ENCODE measurements around the gene BIN1. TPM values are rescaled to one million over a fixed set of nuclear protein-coding genes. Genes with fewer than 3 reads are reported as not detected.

The BIN1 gene
- total RNA-seq, 2 donors from 2014 or later = 18.0 to 35.9 TPM

GRCh38 chr2:127078666-127079270 is 28.2 kb downstream of the BIN1 start:
- Mint-ChIP-seq H3K27me3 (no peaks in the 10 kb centered on the region), H3K36me3 (no peaks in the 10 kb centered on the region), H3K4me3 (peak overlapping the region; percentile 78), H3K4me1 (ENCODE audit: low read depth in 2 of 2) (peaks cover 57 to 68% of the 10 kb centered on the region in 2 donors), H3K9me3 (no peaks in the 10 kb centered on the region), H3K27ac (peak overlapping the region; percentile 72 to 82)
- ATAC-seq (no peak), DNase-seq (ENCODE audit: low spot score) (no peak)

GRCh38 chr2:127078028-127078427 is 28.9 kb downstream of the BIN1 start:
- Mint-ChIP-seq H3K4me3 (peak overlapping the region; percentile 70), H3K27me3 (no peaks in the 10 kb centered on the region), H3K27ac (peak overlapping the region; percentile 72 to 82), H3K4me1 (ENCODE audit: low read depth in 2 of 2) (peaks cover 50 to 63% of the 10 kb centered on the region in 2 donors), H3K9me3 (no peaks in the 10 kb centered on the region), H3K36me3 (no peaks in the 10 kb centered on the region)
- ATAC-seq (no peak), DNase-seq (ENCODE audit: low spot score) (no peak)

- DNase-seq (ENCODE audit: low spot score) = no peak
- no peak for ATAC-seq
- peak overlapping the region; percentile 72 to 82 for H3K27ac Mint-ChIP-seq
- peaks cover 39 to 56% of the 10 kb centered on the region in 2 donors for H3K4me1 Mint-ChIP-seq (ENCODE audit: low read depth in 2 of 2)
- H3K27me3 Mint-ChIP-seq = no peaks in the 10 kb centered on the region
- H3K9me3 Mint-ChIP-seq = no peaks in the 10 kb centered on the region
- H3K4me3 Mint-ChIP-seq = no peak overlapping the region
- H3K36me3 Mint-ChIP-seq = no peaks in the 10 kb centered on the region
These were observed 30.0 kb downstream of the BIN1 start for GRCh38 chr2:127076924-127077323.

- Mint-ChIP-seq H3K27ac (peak overlapping the region in 1 of 2 donors; percentile 72), H3K4me1 (ENCODE audit: low read depth in 2 of 2) (peaks cover 34 to 51% of the 10 kb centered on the region in 2 donors), H3K27me3 (no peaks in the 10 kb centered on the region), H3K9me3 (no peaks in the 10 kb centered on the region), H3K4me3 (no peak overlapping the region), H3K36me3 (no peaks in the 10 kb centered on the region)
- ATAC-seq = no peak
- no peak for DNase-seq (ENCODE audit: low spot score)
These were observed 30.7 kb downstream of the BIN1 start for GRCh38 chr2:127076290-127076689.

- H3K27ac Mint-ChIP-seq = peak overlapping the region in 1 of 2 donors; percentile 72
- no peaks in the 10 kb centered on the region for H3K27me3 Mint-ChIP-seq
- H3K36me3 Mint-ChIP-seq = no peaks in the 10 kb centered on the region
- H3K4me3 Mint-ChIP-seq = no peak overlapping the region
- DNase-seq (ENCODE audit: low spot score) (no peak), ATAC-seq (no peak)
- peaks cover 39 to 53% of the 10 kb centered on the region in 2 donors for H3K4me1 Mint-ChIP-seq (ENCODE audit: low read depth in 2 of 2)
- no peaks in the 10 kb centered on the region for H3K9me3 Mint-ChIP-seq
These were observed 31.1 kb downstream of the BIN1 start for GRCh38 chr2:127075821-127076220.

GRCh38 chr2:127074936-127075335 is 32.0 kb downstream of the BIN1 start:
- Mint-ChIP-seq H3K4me3 (no peak overlapping the region), H3K36me3 (no peaks in the 10 kb centered on the region), H3K27me3 (no peaks in the 10 kb centered on the region), H3K27ac (peak overlapping the region; percentile 23 to 76), H3K4me1 (ENCODE audit: low read depth in 2 of 2) (peaks cover 36 to 50% of the 10 kb centered on the region in 2 donors), H3K9me3 (no peaks in the 10 kb centered on the region)
- DNase-seq (ENCODE audit: low spot score) (no peak), ATAC-seq (no peak)

- DNase-seq (ENCODE audit: low spot score) (no peak), ATAC-seq (no peak)
- H3K27me3 Mint-ChIP-seq = no peaks in the 10 kb centered on the region
- H3K4me1 Mint-ChIP-seq (ENCODE audit: low read depth in 2 of 2) = peaks cover 32 to 48% of the 10 kb centered on the region in 2 donors
- H3K9me3 Mint-ChIP-seq = no peaks in the 10 kb centered on the region
- H3K27ac Mint-ChIP-seq = peak overlapping the region; percentile 23 to 76
- H3K36me3 Mint-ChIP-seq = no peaks in the 10 kb centered on the region
- H3K4me3 Mint-ChIP-seq = no peak overlapping the region
These were observed 32.6 kb downstream of the BIN1 start for GRCh38 chr2:127074358-127074757.

GRCh38 chr2:127072970-127073369 is 34.0 kb downstream of the BIN1 start:
- no peak overlapping the region for H3K4me3 Mint-ChIP-seq
- H3K27me3 Mint-ChIP-seq = no peaks in the 10 kb centered on the region
- H3K27ac Mint-ChIP-seq = peak overlapping the region in 1 of 2 donors; percentile 17
- DNase-seq (ENCODE audit: low spot score) (no peak), ATAC-seq (no peak)
- H3K9me3 Mint-ChIP-seq = no peaks in the 10 kb centered on the region
- H3K36me3 Mint-ChIP-seq = no peaks in the 10 kb centered on the region
- H3K4me1 Mint-ChIP-seq (ENCODE audit: low read depth in 2 of 2) = peaks cover 24 to 46% of the 10 kb centered on the region in 2 donors

- no peak for DNase-seq (ENCODE audit: low spot score)
- Mint-ChIP-seq H3K27me3 (no peaks in the 10 kb centered on the region), H3K4me1 (ENCODE audit: low read depth in 2 of 2) (peaks cover 24 to 47% of the 10 kb centered on the region in 2 donors), H3K36me3 (no peaks in the 10 kb centered on the region), H3K9me3 (no peaks in the 10 kb centered on the region), H3K27ac (peak overlapping the region in 1 of 2 donors; percentile 54), H3K4me3 (no peak overlapping the region)
- no peak for ATAC-seq
These were observed 34.6 kb downstream of the BIN1 start for GRCh38 chr2:127072396-127072795.

GRCh38 chr2:127071901-127072328 is 35.0 kb downstream of the BIN1 start:
- H3K4me3 Mint-ChIP-seq = no peak overlapping the region
- no peaks in the 10 kb centered on the region for H3K36me3 Mint-ChIP-seq
- H3K9me3 Mint-ChIP-seq = no peaks in the 10 kb centered on the region
- DNase-seq (ENCODE audit: low spot score) (no peak), ATAC-seq (no peak)
- H3K4me1 Mint-ChIP-seq (ENCODE audit: low read depth in 2 of 2) = peaks cover 21 to 42% of the 10 kb centered on the region in 2 donors
- no peaks in the 10 kb centered on the region for H3K27me3 Mint-ChIP-seq
- peak overlapping the region in 1 of 2 donors; percentile 54 for H3K27ac Mint-ChIP-seq

- ATAC-seq (no peak), DNase-seq (ENCODE audit: low spot score) (no peak)
- Mint-ChIP-seq H3K4me3 (no peak overlapping the region), H3K4me1 (ENCODE audit: low read depth in 2 of 2) (peaks cover 28 to 43% of the 10 kb centered on the region in 2 donors), H3K27me3 (no peaks in the 10 kb centered on the region), H3K27ac (no peak overlapping the region), H3K9me3 (no peaks in the 10 kb centered on the region), H3K36me3 (no peaks in the 10 kb centered on the region)
These were observed 36.7 kb downstream of the BIN1 start for GRCh38 chr2:127070221-127070620.

GRCh38 chr2:127069536-127069935 is 37.4 kb downstream of the BIN1 start:
- peak overlapping the region in 1 of 2 donors; percentile 78 for H3K27ac Mint-ChIP-seq
- H3K27me3 Mint-ChIP-seq = no peaks in the 10 kb centered on the region
- DNase-seq (ENCODE audit: low spot score) = no peak
- H3K36me3 Mint-ChIP-seq = no peaks in the 10 kb centered on the region
- no peak overlapping the region for H3K4me3 Mint-ChIP-seq
- no peaks in the 10 kb centered on the region for H3K9me3 Mint-ChIP-seq
- H3K4me1 Mint-ChIP-seq (ENCODE audit: low read depth in 2 of 2) = peaks cover 28 to 40% of the 10 kb centered on the region in 2 donors
- no peak for ATAC-seq

- Mint-ChIP-seq H3K27me3 (no peaks in the 10 kb centered on the region), H3K36me3 (no peaks in the 10 kb centered on the region), H3K27ac (peak overlapping the region in 1 of 2 donors; percentile 78), H3K9me3 (no peaks in the 10 kb centered on the region), H3K4me1 (ENCODE audit: low read depth in 2 of 2) (peaks cover 28 to 42% of the 10 kb centered on the region in 2 donors), H3K4me3 (no peak overlapping the region)
- DNase-seq (ENCODE audit: low spot score) = no peak
- no peak for ATAC-seq
These were observed 38.0 kb downstream of the BIN1 start for GRCh38 chr2:127069003-127069402.

GRCh38 chr2:127068351-127068741 is 38.6 kb downstream of the BIN1 start:
- Mint-ChIP-seq H3K4me1 (ENCODE audit: low read depth in 2 of 2) (peaks cover 28 to 42% of the 10 kb centered on the region in 2 donors), H3K4me3 (no peak overlapping the region), H3K27me3 (no peaks in the 10 kb centered on the region), H3K36me3 (no peaks in the 10 kb centered on the region), H3K9me3 (no peaks in the 10 kb centered on the region), H3K27ac (peak overlapping the region in 1 of 2 donors; percentile 50)
- DNase-seq (ENCODE audit: low spot score) = no peak
- no peak for ATAC-seq

Data from natural killer cell treated with Interleukin-12 subunit alpha and Interleukin-12 subunit beta and Interleukin-15 and Interleukin-18, amount 100 ng/mL, for 72 hours (primary cell).